Activated T-helper 17 cell treated with anti-CD3 and anti-CD28 coated beads, Interleukin-2, amount 50 U/mL, for 72 hours (primary cell): ENCODE results near the gene CEACAM21. TPM values are rescaled to one million over a fixed set of nuclear protein-coding genes. Genes with fewer than 3 reads are reported as not detected.
A peak's percentile ranks its signal among the peaks of the same experiment; 100 is the strongest.

ENCODE experiments used
- ATAC-seq: fragments of 150-1000 bp; cut with Tn5 transposase; replicated peaks from 2 replicates; pipeline ENCODE4 v1.10.0; 2021; ENCODE audit warnings: mild to moderate bottlenecking, moderate library complexity
- H3K27ac Mint-ChIP-seq: one replicate; pipeline ENCODE4 v1.8.0; 2022; ENCODE audit warnings: mixed read lengths
- H3K27me3 Mint-ChIP-seq: one replicate; pipeline ENCODE4 v1.8.0; 2022; ENCODE audit warnings: mixed read lengths
- H3K36me3 Mint-ChIP-seq: one replicate; pipeline ENCODE4 v1.8.0; 2022; ENCODE audit warnings: low read depth, mild to moderate bottlenecking, mixed read lengths
- H3K4me1 Mint-ChIP-seq: one replicate; pipeline ENCODE4 v1.8.0; 2022; ENCODE audit warnings: mixed read lengths
- H3K4me3 Mint-ChIP-seq: one replicate; pipeline ENCODE4 v1.8.0; 2022; ENCODE audit warnings: mild to moderate bottlenecking, mixed read lengths
- H3K9me3 Mint-ChIP-seq: one replicate; pipeline ENCODE4 v1.8.0; 2022; ENCODE audit warnings: mixed read lengths
- total RNA-seq, 2 donors: library from RNA; stranded (reverse); gene quantifications; one replicate each; pipeline ENCODE4 v1.2.3, GENCODE V29; 2022

The CEACAM21 gene
- total RNA-seq, 2 donors from 2014 or later, result 27.1 to 30.7 TPM

GRCh38 chr19:41586064-41586463 is 10.1 kb downstream of the CEACAM21 start:
- H3K4me3 Mint-ChIP-seq, result no peak overlapping the region
- ATAC-seq, result no peak
- H3K27me3 Mint-ChIP-seq, result no peaks in the 10 kb centered on the region
- H3K36me3 Mint-ChIP-seq, result peaks cover 60% of the 10 kb centered on the region
- no peak overlapping the region for H3K27ac Mint-ChIP-seq
- H3K4me1 Mint-ChIP-seq, result peaks cover 5% of the 10 kb centered on the region
- H3K9me3 Mint-ChIP-seq, result peaks cover 3% of the 10 kb centered on the region

DNA sequence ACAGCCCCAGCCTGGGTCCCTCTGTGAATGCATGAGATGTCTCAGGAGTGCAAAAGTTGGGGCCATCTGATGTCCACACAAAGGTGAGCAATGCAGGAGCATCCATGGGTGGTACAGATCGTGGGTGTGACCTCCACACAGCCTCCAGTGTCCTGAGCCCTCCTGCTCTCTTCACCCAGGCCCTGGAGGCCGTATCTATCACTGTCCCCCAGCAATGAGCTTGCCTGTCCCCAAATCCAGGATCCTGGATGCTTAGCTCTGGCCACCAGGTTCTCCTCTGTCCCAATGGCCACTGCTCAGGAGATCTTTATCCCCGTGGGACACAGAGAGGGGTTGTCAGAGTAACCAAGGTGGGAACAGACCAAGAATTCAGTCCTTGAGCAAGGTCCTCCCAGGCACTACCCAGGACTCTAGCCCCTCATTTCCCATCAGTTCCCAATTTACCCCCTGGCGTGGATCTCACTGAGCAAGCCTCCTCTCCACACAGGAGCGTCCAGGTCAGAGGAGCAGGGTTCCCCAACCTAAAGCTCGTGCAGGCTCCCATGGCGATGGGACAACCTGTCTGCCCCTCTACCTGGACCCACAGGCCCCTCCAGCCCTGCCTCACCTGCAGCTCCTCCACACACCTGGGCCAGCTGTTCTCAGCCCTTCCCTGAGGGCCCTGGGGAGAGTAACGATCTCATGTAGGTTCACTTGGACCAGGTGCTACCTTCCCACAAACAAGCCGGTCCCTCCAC is 11.3 kb downstream of the CEACAM21 start:
- no peak for ATAC-seq
- H3K9me3 Mint-ChIP-seq, result no peaks in the 10 kb centered on the region
- H3K27ac Mint-ChIP-seq, result no peak overlapping the region
- H3K27me3 Mint-ChIP-seq, result no peaks in the 10 kb centered on the region
- peaks cover 48% of the 10 kb centered on the region for H3K36me3 Mint-ChIP-seq
- peaks cover 5% of the 10 kb centered on the region for H3K4me1 Mint-ChIP-seq
- no peak overlapping the region for H3K4me3 Mint-ChIP-seq

DNA sequence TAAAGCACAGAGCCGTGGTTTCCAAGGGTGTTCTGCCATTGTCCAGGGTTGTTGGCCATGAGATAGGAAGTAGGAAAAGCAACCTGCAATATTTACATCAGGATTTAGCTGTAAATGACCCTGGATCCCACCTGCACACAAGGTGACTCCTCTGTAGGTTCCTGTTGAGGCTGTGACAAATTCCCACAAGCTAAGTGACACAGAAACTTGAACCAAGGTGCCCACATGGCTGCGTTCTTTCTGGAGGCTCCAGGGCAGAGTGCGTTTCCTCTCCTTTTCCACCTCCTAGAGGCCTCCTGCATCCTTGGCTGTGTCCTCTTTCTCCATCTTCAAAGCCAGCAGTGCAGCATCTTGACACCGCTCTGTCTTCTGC is 11.9 kb downstream of the CEACAM21 start:
- no peaks in the 10 kb centered on the region for H3K27me3 Mint-ChIP-seq
- H3K4me1 Mint-ChIP-seq, result peaks cover 5% of the 10 kb centered on the region
- peaks cover 42% of the 10 kb centered on the region for H3K36me3 Mint-ChIP-seq
- H3K4me3 Mint-ChIP-seq, result no peak overlapping the region
- no peak for ATAC-seq
- peak overlapping the region; percentile 34 for H3K27ac Mint-ChIP-seq
- no peaks in the 10 kb centered on the region for H3K9me3 Mint-ChIP-seq

GRCh38 chr19:41588497-41589209 is 12.7 kb downstream of the CEACAM21 start:
- ATAC-seq, result no peak
- H3K9me3 Mint-ChIP-seq, result no peaks in the 10 kb centered on the region
- H3K36me3 Mint-ChIP-seq, result peaks cover 34% of the 10 kb centered on the region
- H3K27me3 Mint-ChIP-seq, result no peaks in the 10 kb centered on the region
- H3K4me1 Mint-ChIP-seq, result peaks cover 5% of the 10 kb centered on the region
- H3K27ac Mint-ChIP-seq, result peak overlapping the region; percentile 34
- no peak overlapping the region for H3K4me3 Mint-ChIP-seq

GRCh38 chr19:41589371-41589770 is 13.4 kb downstream of the CEACAM21 start:
- H3K4me3 Mint-ChIP-seq, result no peak overlapping the region
- H3K27ac Mint-ChIP-seq, result peak overlapping the region; percentile 10
- no peaks in the 10 kb centered on the region for H3K9me3 Mint-ChIP-seq
- peaks cover 27% of the 10 kb centered on the region for H3K36me3 Mint-ChIP-seq
- peaks cover 5% of the 10 kb centered on the region for H3K4me1 Mint-ChIP-seq
- no peak for ATAC-seq
- H3K27me3 Mint-ChIP-seq, result no peaks in the 10 kb centered on the region

DNA sequence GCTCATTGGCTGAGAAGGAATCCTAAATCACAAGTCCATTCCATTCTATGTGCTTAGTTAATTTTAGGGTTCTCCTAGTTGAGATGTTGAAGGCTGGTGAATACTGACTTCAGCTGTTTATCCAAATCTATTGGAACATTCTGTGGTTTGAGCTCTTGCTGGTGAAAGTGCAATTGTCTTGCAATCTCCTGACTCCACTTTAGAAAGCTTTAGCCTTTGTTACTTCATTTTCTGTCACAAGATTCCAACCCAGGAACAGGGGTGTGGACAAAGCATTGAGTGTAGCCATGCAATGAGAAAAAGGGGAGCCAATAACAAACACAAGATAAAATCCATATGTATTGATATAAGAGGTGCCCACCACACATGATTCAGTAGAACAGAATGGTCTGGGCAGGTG is 15.0 kb downstream of the CEACAM21 start:
- Mint-ChIP-seq H3K27ac (no peak overlapping the region), H3K27me3 (no peaks in the 10 kb centered on the region), H3K9me3 (no peaks in the 10 kb centered on the region), H3K4me1 (peaks cover 13% of the 10 kb centered on the region), H3K36me3 (peaks cover 11% of the 10 kb centered on the region), H3K4me3 (no peak overlapping the region)
- ATAC-seq, result no peak

- ATAC-seq, result no peak
- peaks cover 13% of the 10 kb centered on the region for H3K4me1 Mint-ChIP-seq
- no peaks in the 10 kb centered on the region for H3K27me3 Mint-ChIP-seq
- peaks cover 3% of the 10 kb centered on the region for H3K36me3 Mint-ChIP-seq
- H3K9me3 Mint-ChIP-seq, result no peaks in the 10 kb centered on the region
- no peak overlapping the region for H3K4me3 Mint-ChIP-seq
- no peak overlapping the region for H3K27ac Mint-ChIP-seq
Observed at GRCh38 chr19:41591951-41592562, 16.1 kb downstream of the CEACAM21 start.

GRCh38 chr19:41595258-41595889 is 19.4 kb downstream of the CEACAM21 start:
- Mint-ChIP-seq H3K9me3 (no peaks in the 10 kb centered on the region), H3K4me1 (peaks cover 12% of the 10 kb centered on the region), H3K27me3 (no peaks in the 10 kb centered on the region), H3K36me3 (no peaks in the 10 kb centered on the region), H3K4me3 (no peak overlapping the region), H3K27ac (no peak overlapping the region)
- peak; percentile 93 for ATAC-seq

DNA sequence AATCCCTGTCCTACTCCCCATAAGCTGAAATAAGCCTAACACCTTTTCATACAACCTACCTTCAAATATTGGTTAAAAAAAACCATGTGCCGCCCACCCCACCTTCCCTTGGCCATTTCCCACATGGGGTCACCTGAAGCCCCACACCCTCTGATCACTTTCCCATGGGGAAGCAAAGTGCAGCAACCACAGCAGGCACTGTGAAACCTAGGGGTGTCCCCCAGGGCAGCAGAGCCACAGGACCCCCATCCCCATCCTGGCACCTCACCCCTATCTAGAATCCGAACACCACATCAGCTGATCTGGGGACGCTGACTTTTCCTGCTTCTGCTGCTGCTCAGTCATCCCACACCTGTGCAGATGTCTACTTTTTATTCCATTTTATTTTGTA is 19.9 kb downstream of the CEACAM21 start:
- H3K27ac Mint-ChIP-seq, result no peak overlapping the region
- H3K9me3 Mint-ChIP-seq, result no peaks in the 10 kb centered on the region
- no peak for ATAC-seq

GRCh38 chr19:41597600-41598041 is 21.7 kb downstream of the CEACAM21 start:
- peak; percentile 85 for ATAC-seq
- Mint-ChIP-seq H3K4me3 (peak overlapping the region; percentile 24), H3K27me3 (no peaks in the 10 kb centered on the region), H3K4me1 (peaks cover 12% of the 10 kb centered on the region), H3K27ac (no peak overlapping the region), H3K9me3 (no peaks in the 10 kb centered on the region), H3K36me3 (no peaks in the 10 kb centered on the region)

More for the DNA sequence above, 19.9 kb downstream of the CEACAM21 start:
- no peaks in the 10 kb centered on the region for H3K27me3 Mint-ChIP-seq
- H3K4me3 Mint-ChIP-seq, result no peak overlapping the region
- H3K4me1 Mint-ChIP-seq, result peaks cover 12% of the 10 kb centered on the region
- H3K36me3 Mint-ChIP-seq, result no peaks in the 10 kb centered on the region

GRCh38 chr19:41599175-41599966 is 23.4 kb downstream of the CEACAM21 start:
- ATAC-seq, result no peak
- Mint-ChIP-seq H3K4me3 (no peak overlapping the region), H3K4me1 (peaks cover 12% of the 10 kb centered on the region), H3K27ac (no peak overlapping the region), H3K27me3 (no peaks in the 10 kb centered on the region), H3K9me3 (no peaks in the 10 kb centered on the region), H3K36me3 (no peaks in the 10 kb centered on the region)

DNA sequence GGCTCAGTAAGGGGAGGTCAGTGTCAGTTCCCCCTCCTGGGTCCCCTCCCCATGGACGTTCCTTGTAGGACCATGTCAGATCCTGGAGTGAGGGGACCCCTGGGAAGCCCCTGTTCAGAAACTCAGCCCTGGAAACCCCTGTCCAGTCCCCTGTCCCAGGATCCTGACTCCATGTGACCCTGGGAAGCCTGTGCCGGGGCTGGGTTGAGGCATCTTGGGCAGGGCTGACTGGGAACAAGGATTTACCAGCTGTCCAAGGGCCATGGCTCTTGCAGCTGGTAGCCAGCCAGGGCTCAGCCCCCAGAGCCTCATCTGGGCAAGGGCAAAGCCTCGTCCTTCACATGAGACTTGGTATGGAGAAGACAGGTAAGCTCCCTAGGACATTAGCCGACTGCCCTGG is 25.8 kb downstream of the CEACAM21 start:
- no peak overlapping the region for H3K27ac Mint-ChIP-seq
- no peaks in the 10 kb centered on the region for H3K36me3 Mint-ChIP-seq
- peaks cover 5% of the 10 kb centered on the region for H3K4me1 Mint-ChIP-seq
- ATAC-seq, result no peak
- H3K27me3 Mint-ChIP-seq, result no peaks in the 10 kb centered on the region
- no peaks in the 10 kb centered on the region for H3K9me3 Mint-ChIP-seq
- H3K4me3 Mint-ChIP-seq, result no peak overlapping the region

DNA sequence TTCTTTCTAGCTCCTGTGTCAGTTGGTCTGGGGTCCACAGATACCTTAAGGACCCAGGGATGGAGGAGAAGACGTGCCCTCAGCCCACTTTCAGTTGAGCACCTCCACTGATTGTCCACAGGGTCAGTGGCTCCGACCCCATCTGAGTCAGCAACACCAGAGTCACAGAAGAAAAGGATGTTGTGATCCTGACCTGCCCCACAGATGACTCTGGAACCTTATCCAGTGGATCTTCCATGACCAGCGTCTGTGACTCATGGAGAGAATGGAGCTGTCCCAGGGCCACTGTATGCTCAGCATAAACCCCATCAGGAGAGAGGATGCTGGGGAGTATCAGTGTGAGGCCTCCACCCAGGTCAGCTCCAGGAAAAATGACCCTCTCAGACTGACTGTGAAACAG is 28.9 kb downstream of the CEACAM21 start:
- no peaks in the 10 kb centered on the region for H3K9me3 Mint-ChIP-seq
- no peak overlapping the region for H3K4me3 Mint-ChIP-seq
- no peaks in the 10 kb centered on the region for H3K4me1 Mint-ChIP-seq
- no peaks in the 10 kb centered on the region for H3K36me3 Mint-ChIP-seq
- no peak overlapping the region for H3K27ac Mint-ChIP-seq
- peaks cover 2% of the 10 kb centered on the region for H3K27me3 Mint-ChIP-seq
- no peak for ATAC-seq
